Measurements from ENCODE around the gene PTPN20. TPM values are rescaled to one million over a fixed set of nuclear protein-coding genes. Genes with fewer than 3 reads are reported as not detected.

The PTPN20 gene
- total and polyA plus RNA-seq, 2 of the 8 experiments (the other 6 are each of a cell fraction or from before 2014, with no cell fraction given), result not detected

DNA sequence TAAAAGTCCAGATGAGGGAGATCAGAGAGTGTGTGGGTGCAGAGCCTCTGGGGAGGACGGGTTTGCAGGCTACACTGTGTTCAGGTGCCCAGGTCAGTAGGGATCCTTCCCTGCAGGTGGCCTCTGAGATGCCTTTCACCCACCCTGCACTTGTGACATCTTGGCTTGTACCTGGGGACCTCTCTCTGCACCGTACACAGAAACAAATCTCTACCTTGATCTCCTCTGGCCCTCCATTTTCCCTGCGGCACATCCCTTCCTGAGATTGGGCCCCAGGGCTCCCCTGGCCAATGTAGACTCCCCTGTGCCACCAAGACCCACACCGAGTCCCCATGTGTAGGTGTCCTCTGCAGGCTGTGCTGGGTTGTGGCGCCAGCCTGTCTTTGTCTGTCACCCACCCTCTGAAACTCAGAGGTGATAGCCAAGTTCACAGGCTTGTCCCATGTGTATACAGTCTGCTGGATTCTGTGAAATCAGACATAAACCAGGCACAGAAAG lies 140.6 kb downstream of the PTPN20 start:
- Histone ChIP-seq H4K5ac (ENCODE audit: insufficient read length, low read depth, low read length) (no peak overlapping the region), H3K79me1 (ENCODE audit: low read depth, low read length) (no peaks in the 10 kb centered on the region), H3K4me3 (ENCODE audit: extremely low read depth in 1 of 4, insufficient read depth in 2 of 4, low read depth in 3 of 4, low read length in 4 of 4) (no peak overlapping the region), H3K56ac (replicated peaks; ENCODE audit: insufficient read length, low read depth, low read length) (no peak overlapping the region), H4K91ac (replicated peaks; ENCODE audit: insufficient read length, low read length) (no peak overlapping the region), H2BK15ac (ENCODE audit: low read length) (no peak overlapping the region), H2AFZ (ENCODE audit: low read length) (no peak overlapping the region), H2BK20ac (ENCODE audit: low read length) (no peak overlapping the region), H2BK120ac (replicated peaks; ENCODE audit: low read depth, low read length) (no peak overlapping the region), H3K9ac (replicated peaks in 1 of 4; ENCODE audit: extremely low read depth in 1 of 4, low read depth in 3 of 4, low read length in 3 of 4) (no peak overlapping the region), H3K4ac (replicated peaks; ENCODE audit: insufficient read length, low read depth, low read length) (no peak overlapping the region), H2BK12ac (ENCODE audit: low read depth, low read length) (no peak overlapping the region), H3K79me2 (ENCODE audit: control insufficient read depth in 1 of 2, insufficient read depth in 2 of 2, low read length in 2 of 2) (no peaks in the 10 kb centered on the region), H3K14ac (ENCODE audit: insufficient read length) (no peak overlapping the region), H3K23ac (ENCODE audit: insufficient read length) (no peak overlapping the region), H3K9me3 (ENCODE audit: insufficient read depth in 2 of 2, low read depth in 1 of 2, low read length in 1 of 2) (no peaks in the 10 kb centered on the region), H3K4me1 (replicated peaks in 1 of 4; ENCODE audit: control insufficient read depth in 3 of 4, insufficient read depth in 4 of 4, low read length in 3 of 4) (no peaks in the 10 kb centered on the region), H3K4me2 (ENCODE audit: insufficient read depth in 1 of 2, low read depth in 2 of 2, low read length in 2 of 2) (no peak overlapping the region), H3K36me3 (ENCODE audit: control insufficient read depth in 2 of 4, insufficient read depth in 4 of 4, low read length in 3 of 4) (no peaks in the 10 kb centered on the region), H3K27me3 (replicated peaks in 1 of 4; ENCODE audit: control insufficient read depth in 3 of 4, extremely low read depth in 1 of 4, insufficient read depth in 3 of 4, low read length in 3 of 4) (no peaks in the 10 kb centered on the region), H4K8ac (ENCODE audit: extremely low read depth, insufficient read depth, low read length) (no peak overlapping the region), H3K23me2 (ENCODE audit: low read depth, low read length) (no peaks in the 10 kb centered on the region), H3K18ac (ENCODE audit: extremely low read depth, low read length) (no peak overlapping the region), H2BK5ac (ENCODE audit: low read depth, low read length) (no peak overlapping the region), H4K20me1 (replicated peaks in 1 of 2; ENCODE audit: control insufficient read depth in 1 of 2, insufficient read depth in 2 of 2, low read length in 2 of 2) (no peaks in the 10 kb centered on the region), H2AK5ac (ENCODE audit: low read depth, low read length) (no peak overlapping the region), H3K27ac (ENCODE audit: low read depth, low read length) (no peak overlapping the region)
- no peak for FAIRE-seq
- CTCF ChIA-PET (ENCODE audit: partially characterized antibody), result interaction anchor here (0.7 to 1.8 kb wide), 3 partner anchors 27 to 260 kb away, joined by 4 to 13 read pairs (median 6); no protein-coding TSS in a partner anchor
- DNase-seq (ENCODE audit: low read depth in 1 of 2, low spot score in 2 of 2), result no peak
- POLR2A ChIA-PET (ENCODE audit: partially characterized antibody), result no interaction called here
- WGBS, 2 experiments (ENCODE audit: extremely low coverage in 1 of 2, insufficient coverage in 1 of 2, insufficient read length in 1 of 2, insufficient replicate concordance in 2 of 2, low coverage in 1 of 2, low lambda C conversion rate in 2 of 2, missing lambda C conversion rate in 1 of 2), result 94% methylated on average over 5 of the region's 5 CpGs; no CpG with 5 or more reads in 1 of the 2 experiments
- TF ChIP-seq JUN (IDR thresholded peaks at IDR 0.05; ENCODE audit: low read depth, low read length) (no peak), SRF (IDR thresholded peaks at IDR 0.05; ENCODE audit: low read depth, low read length) (no peak), ATF3 (IDR thresholded peaks at IDR 0.05; ENCODE audit: insufficient read depth, low read depth, low read length) (no peak), CTBP2 (IDR thresholded peaks at IDR 0.05; ENCODE audit: borderline replicate concordance, insufficient read depth, insufficient read length, low read length) (no peak), SP4 (IDR thresholded peaks at IDR 0.05; ENCODE audit: low read length) (no peak), EP300 (IDR thresholded peaks at IDR 0.05; ENCODE audit: borderline replicate concordance in 1 of 2, low read depth in 2 of 2, low read length in 2 of 2) (no peak), POU5F1 (IDR thresholded peaks at IDR 0.05; ENCODE audit: low read depth, low read length) (no peak), TEAD4 (IDR thresholded peaks at IDR 0.05; ENCODE audit: low read depth, low read length) (no peak), MAX (IDR thresholded peaks at IDR 0.05) (no peak), NRF1 (IDR thresholded peaks at IDR 0.05; ENCODE audit: low read depth, low read length) (no peak), TCF12 (IDR thresholded peaks at IDR 0.05; ENCODE audit: low read depth, low read length) (no peak), FOSL1 (IDR thresholded peaks at IDR 0.05; ENCODE audit: insufficient read depth, low read depth, low read length) (no peak), KDM1A (IDR thresholded peaks at IDR 0.05; ENCODE audit: borderline replicate concordance, low read length) (no peak), CHD2 (IDR thresholded peaks at IDR 0.05; ENCODE audit: low read length) (no peak), POLR2A (IDR thresholded peaks at IDR 0.05; ENCODE audit: control extremely low read depth in 1 of 2, low read depth in 2 of 2, low read length in 2 of 2) (no peak)
